LNCAP (cell line): ENCODE measurements around the gene SLC9A9.

ENCODE experiments used
- CTCF ChIP-seq: fragments of 450-650 bp; IDR thresholded peaks from 2 replicates; pipeline ENCODE4 v1.5.1; 2017; ENCODE audit warnings: mild to moderate bottlenecking

Gene SLC9A9

GRCh38 chr3:143276592-143276991 is 571.7 kb downstream of the SLC9A9 start:
- TF ChIP-seq CTCF: no peak

DNA sequence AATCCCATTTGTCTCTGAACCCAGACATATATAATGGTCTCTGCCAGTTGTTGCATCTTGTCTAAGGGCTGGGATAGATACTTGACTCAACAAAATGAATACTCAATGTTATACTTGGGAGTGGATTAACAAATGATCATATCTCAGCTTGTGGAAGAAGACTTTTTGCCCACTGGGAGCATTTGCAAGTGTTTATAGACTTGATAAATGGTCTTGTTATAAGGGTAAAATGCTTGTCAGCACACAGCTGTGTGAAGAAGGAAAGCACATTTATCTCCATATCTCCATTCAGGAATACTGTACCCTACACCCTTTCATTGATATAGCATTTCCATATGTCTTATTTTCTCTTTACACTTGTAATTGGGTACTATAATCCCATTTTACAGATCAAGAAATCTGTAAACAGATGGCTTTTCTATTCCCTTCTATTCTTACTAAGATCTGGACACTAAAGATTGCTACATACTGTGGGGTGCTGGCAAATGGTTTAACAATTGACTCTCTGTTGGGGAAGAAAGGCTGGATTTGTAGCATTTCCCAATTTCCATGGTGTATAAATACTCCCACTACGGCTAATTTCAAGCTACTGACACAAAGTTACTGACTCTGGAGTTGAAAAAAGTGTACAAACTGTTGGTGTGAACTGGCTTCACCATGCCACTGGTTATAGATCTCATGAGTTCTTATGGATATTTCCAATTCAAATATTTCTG is 574.1 kb downstream of the SLC9A9 start:
- no peak for TF ChIP-seq CTCF

- no peak for TF ChIP-seq CTCF
Observed at GRCh38 chr3:143271136-143271535, 577.1 kb downstream of the SLC9A9 start.

DNA sequence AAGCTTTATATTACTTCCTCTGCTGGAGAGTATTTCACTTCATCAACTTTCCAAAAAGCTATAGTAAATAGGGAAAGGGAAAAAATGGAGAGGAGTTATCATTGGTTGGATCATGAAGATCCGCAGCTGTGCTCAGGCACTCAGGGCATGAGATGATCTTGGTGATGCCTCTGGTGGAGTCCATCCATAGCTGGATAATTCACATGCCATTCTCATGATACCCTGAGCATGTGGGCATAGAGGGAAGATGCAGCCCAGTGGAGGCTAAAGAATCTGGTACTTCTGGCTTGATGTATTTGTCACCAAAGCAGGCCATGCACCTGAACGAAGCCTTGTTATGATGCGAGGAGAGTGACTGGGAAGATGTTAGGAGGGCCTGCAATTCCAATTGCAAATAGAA is 578.5 kb downstream of the SLC9A9 start:
- TF ChIP-seq CTCF: no peak

DNA sequence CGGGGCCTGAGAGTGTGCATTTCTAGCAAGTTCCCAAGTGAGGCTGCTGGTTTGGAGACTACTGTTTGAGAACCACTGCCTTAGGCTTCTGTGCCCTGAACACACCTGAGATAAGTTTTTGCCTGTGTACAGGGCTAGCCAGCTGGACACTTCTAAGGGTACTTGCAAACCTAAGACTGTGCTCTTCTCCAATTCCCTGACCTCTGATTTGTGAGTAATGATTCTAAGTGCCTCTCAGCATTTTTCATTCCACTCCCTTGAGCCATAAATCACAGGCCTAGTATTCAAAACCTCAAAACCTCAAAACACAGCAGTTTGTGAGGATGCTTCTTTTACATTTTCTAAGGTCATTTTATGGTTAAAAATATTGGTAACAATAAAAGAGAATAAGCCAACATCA is 580.3 kb downstream of the SLC9A9 start:
- no peak for TF ChIP-seq CTCF

- TF ChIP-seq CTCF: no peak
Observed at GRCh38 chr3:143266927-143267326, 581.3 kb downstream of the SLC9A9 start.

DNA sequence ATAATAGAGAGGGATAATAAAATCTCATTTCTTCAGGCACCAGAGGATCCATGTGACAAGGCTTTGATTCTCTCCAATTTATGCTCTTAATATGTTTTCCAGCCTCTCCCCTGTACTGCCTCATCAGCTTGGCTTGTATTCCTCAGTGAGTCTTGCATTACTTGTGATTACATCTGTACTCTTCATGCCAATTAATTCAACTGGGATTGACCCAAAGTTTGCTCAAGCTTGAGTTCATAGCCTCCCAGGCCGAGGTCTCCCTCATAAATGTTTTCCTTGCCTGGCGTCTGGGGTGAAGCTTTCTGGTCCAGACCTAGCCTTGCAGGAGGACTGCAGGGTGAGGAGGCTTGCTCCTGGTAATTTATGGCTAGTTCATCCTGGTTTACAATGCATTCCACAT is 581.8 kb downstream of the SLC9A9 start:
- no peak for TF ChIP-seq CTCF

- no peak for TF ChIP-seq CTCF
Observed at GRCh38 chr3:143265501-143266070, 582.7 kb downstream of the SLC9A9 start.
